K562 (cell line): ENCODE results near the gene PHYHD1. TPM values are rescaled to one million over a fixed set of nuclear protein-coding genes. Genes with fewer than 3 reads are reported as not detected.
A peak's percentile ranks its signal among the peaks of the same experiment; 100 is the strongest.

Source experiments
- ATAC-seq: fragments of 200-7000 bp; cut with Tn5 transposase; 3 replicates; pipeline ENCODE4 v1.9.1; 2020; ENCODE audit warnings: moderate library complexity
- BruUV-seq: library from RNA; stranded (reverse); fragments of 400-500 nt; replicated peaks from 2 replicates; lab custom pipeline; 2021; lab: Mats Ljungman, UMichigan
- CTCF ChIA-PET: fragments of 300-600 bp; formaldehyde crosslinking; extraction: SDS; loops from one replicate; lab custom pipeline; 2021; ENCODE audit warnings: low intra/inter-chr PET ratio; lab: Yijun Ruan, JAX
- POLR2A ChIA-PET: fragments of 300-600, 350-650 bp; sonication (Branson Sonifier 250); formaldehyde crosslinking; extraction: SDS; loops from one replicate; lab custom pipeline; 2021; ENCODE audit warnings: antibody characterized with exemption, inconsistent platforms; lab: Yijun Ruan, JAX
- DNase-seq, 4 experiments: peaks; one replicate each; pipeline versions ENCODE4 v3.0.0 to v3.0.0-alpha.2; 2011 to 2018; ENCODE audit warnings: low spot score in 3 of 4, mixed read lengths in 3 of 4; ENCODE audit errors: extremely low read depth in 1 of 4
- FAIRE-seq: peaks from 2 replicates; lab custom pipeline; 2011; peaks lifted over from hg19 to GRCh38; lab: Jason Lieb, UNC
- H2AFZ ChIP-seq: 2 replicates; pipeline ENCODE4 v1.6.0; 2011; ENCODE audit warnings: low read depth, low read length, control low read depth, inconsistent platforms
- H3K27ac ChIP-seq: fragments of 200-600 bp; 3 replicates; pipeline ENCODE4 v1.8.0; 2011; ENCODE audit warnings: low read depth, mild to moderate bottlenecking, control low read depth, inconsistent platforms, low read length, moderate library complexity, mixed read lengths; ENCODE audit errors: extremely low read depth
- H3K27me3 ChIP-seq, 2 experiments: fragments of 300-600 bp in 1 of 2; 2 replicates in 1 of 2; 3 replicates in 1 of 2; pipeline versions ENCODE4 v1.6.0 to v1.8.0; 2011; ENCODE audit warnings: inconsistent platforms in 2 of 2, low read length in 2 of 2, mild to moderate bottlenecking in 1 of 2, mixed read lengths in 1 of 2, moderate library complexity in 1 of 2; ENCODE audit not compliant: control insufficient read depth in 2 of 2, insufficient read depth in 2 of 2
- H3K36me3 ChIP-seq: fragments of 300-600 bp; 3 replicates; pipeline ENCODE4 v1.8.0; 2011; ENCODE audit warnings: mild to moderate bottlenecking, low read length, inconsistent platforms; ENCODE audit not compliant: control insufficient read depth, insufficient read depth
- H3K4me1 ChIP-seq, 2 experiments: fragments of 200-600 bp in 1 of 2; replicated peaks in 1 of 2; 2 replicates in 1 of 2; 3 replicates in 1 of 2; pipeline versions ENCODE4 v1.5.1 to v1.8.0; 2011; ENCODE audit warnings: inconsistent platforms in 2 of 2, low read length in 2 of 2, mild to moderate bottlenecking in 1 of 2, mixed read lengths in 1 of 2, moderate library complexity in 1 of 2; ENCODE audit not compliant: control insufficient read depth in 2 of 2, insufficient read depth in 2 of 2
- H3K4me2 ChIP-seq: 2 replicates; pipeline ENCODE4 v1.6.1; 2011; ENCODE audit warnings: low read length, control low read depth, inconsistent platforms, mixed read lengths; ENCODE audit not compliant: insufficient read depth
- H3K4me3 ChIP-seq: fragments of 200-600 bp; sonication (generic), shearing (Covaris generic); 2 replicates; pipeline ENCODE4 v1.5.1; 2016; ENCODE audit warnings: control low read depth, inconsistent platforms
- H3K79me2 ChIP-seq: fragments of 200-600 bp; 3 replicates; pipeline ENCODE4 v1.8.0; 2011; ENCODE audit warnings: low read length, inconsistent platforms; ENCODE audit not compliant: control insufficient read depth, insufficient read depth
- H3K9ac ChIP-seq, 2 experiments: 2 replicates each; pipeline versions ENCODE4 v1.6.0 to v1.6.1; 2011; ENCODE audit warnings: low read depth in 2 of 2, low read length in 2 of 2, control low read depth in 1 of 2, inconsistent platforms in 1 of 2, mild to moderate bottlenecking in 1 of 2, mixed read lengths in 1 of 2; ENCODE audit not compliant: insufficient read depth in 1 of 2
- H3K9me1 ChIP-seq: one replicate; pipeline ENCODE4 v1.6.0; 2011; ENCODE audit warnings: inconsistent platforms, mild to moderate bottlenecking, low read length, moderate library complexity; ENCODE audit not compliant: control insufficient read depth, insufficient read depth
- H3K9me3 ChIP-seq: replicated peaks from 2 replicates; pipeline ENCODE4 v1.5.1; 2011; ENCODE audit warnings: low read depth, low read length, inconsistent platforms; ENCODE audit not compliant: control insufficient read depth, insufficient read depth
- H4K20me1 ChIP-seq: replicated peaks from 2 replicates; pipeline ENCODE4 v1.6.1; 2011; ENCODE audit warnings: low read length, inconsistent platforms, mixed read lengths; ENCODE audit not compliant: control insufficient read depth, insufficient read depth
- KAT8 ChIP-seq: fragments of 450-650 bp; IDR thresholded peaks from 2 replicates; pipeline ENCODE4 v1.6.1; 2016; ENCODE audit warnings: low read depth, mild to moderate bottlenecking
- RAD21 ChIP-seq, 2 experiments: fragments of 250-450 bp in 1 of 2; fragments of 450-650 bp in 1 of 2; sonication (Bioruptor Pico) in 1 of 2; formaldehyde crosslinking in 1 of 2; IDR thresholded peaks in 1 of 2; conservative IDR thresholded peaks in 1 of 2; 2 replicates each; pipeline versions ENCODE4 v1.4.0 to v1.8.0; 2020 to 2022; ENCODE audit warnings: mild to moderate bottlenecking in 2 of 2, moderate library complexity in 1 of 2
- ZNF239 ChIP-seq: fragments of 250-450 bp; sonication (Bioruptor Pico); IDR thresholded peaks from 2 replicates; pipeline ENCODE4 v1.4.0; 2020; ENCODE audit warnings: mild to moderate bottlenecking
- WGBS: fragments of 100-300 bp; shearing (Covaris generic); methylation state at CpG from one replicate; pipeline ENCODE4 v1.1.6; 2016; ENCODE audit warnings: low coverage, mixed read lengths; ENCODE audit not compliant: insufficient coverage; ENCODE audit errors: missing lambda C conversion rate; 5-methylcytosine and 5-hydroxymethylcytosine counted together
- in situ Hi-C: fragments of 300-500 bp; cut with MboI; formaldehyde crosslinking; loops from 4 replicates; pipeline ENCODE4 v1.15.0; 2018; ENCODE audit warnings: inconsistent platforms, mixed read lengths
- intact Hi-C: fragments of 100-400 bp; cut with micrococcal nuclease; formaldehyde crosslinking; loops from 2 replicates; pipeline ENCODE4 v1.14.2; 2022
- polyA plus RNA-seq, 8 experiments: library from polyadenylated mRNA; depleted of rRNA in 4 of 8; stranded (reverse) in 5 of 8; unstranded in 3 of 8; fragments of >200 nt; fragmentation: Nextera tagmentation in 2 of 8; fragmentation: Illumina TruSeq in 1 of 8; extraction: Ambion mirVana in 2 of 8; extraction: Trizol in 1 of 8; gene quantifications; 2 replicates each; pipeline versions ENCODE4 v1.2.1 to v1.2.3, GENCODE V29; 2011 to 2014; ENCODE audit warnings: inconsistent platforms in 1 of 8, missing spikeins in 1 of 8
- total RNA-seq, 7 experiments: library from RNA; depleted of rRNA in 6 of 7; stranded (reverse); fragments of >200 nt in 6 of 7; fragmentation: Illumina TruSeq in 2 of 7; extraction: Trizol in 2 of 7; gene quantifications; 2 replicates each; pipeline versions ENCODE4 v1.2.1 to v1.2.3, GENCODE V29; 2011 to 2021; ENCODE audit warnings: low replicate concordance in 1 of 7
- TF ChIP-seq, protein P1 (sequence below): fragments of 450-650 bp; IDR thresholded peaks from 2 replicates; pipeline ENCODE4 v1.6.1; 2016; ENCODE audit warnings: missing biosample characterization, missing genetic modification characterization

Gene PHYHD1
- total and polyA plus RNA-seq, 9 of the 15 experiments (the other 6 are each of a cell fraction or from before 2014, with no cell fraction given) = 0.36 to 1.3 (median 0.80) TPM

DNA sequence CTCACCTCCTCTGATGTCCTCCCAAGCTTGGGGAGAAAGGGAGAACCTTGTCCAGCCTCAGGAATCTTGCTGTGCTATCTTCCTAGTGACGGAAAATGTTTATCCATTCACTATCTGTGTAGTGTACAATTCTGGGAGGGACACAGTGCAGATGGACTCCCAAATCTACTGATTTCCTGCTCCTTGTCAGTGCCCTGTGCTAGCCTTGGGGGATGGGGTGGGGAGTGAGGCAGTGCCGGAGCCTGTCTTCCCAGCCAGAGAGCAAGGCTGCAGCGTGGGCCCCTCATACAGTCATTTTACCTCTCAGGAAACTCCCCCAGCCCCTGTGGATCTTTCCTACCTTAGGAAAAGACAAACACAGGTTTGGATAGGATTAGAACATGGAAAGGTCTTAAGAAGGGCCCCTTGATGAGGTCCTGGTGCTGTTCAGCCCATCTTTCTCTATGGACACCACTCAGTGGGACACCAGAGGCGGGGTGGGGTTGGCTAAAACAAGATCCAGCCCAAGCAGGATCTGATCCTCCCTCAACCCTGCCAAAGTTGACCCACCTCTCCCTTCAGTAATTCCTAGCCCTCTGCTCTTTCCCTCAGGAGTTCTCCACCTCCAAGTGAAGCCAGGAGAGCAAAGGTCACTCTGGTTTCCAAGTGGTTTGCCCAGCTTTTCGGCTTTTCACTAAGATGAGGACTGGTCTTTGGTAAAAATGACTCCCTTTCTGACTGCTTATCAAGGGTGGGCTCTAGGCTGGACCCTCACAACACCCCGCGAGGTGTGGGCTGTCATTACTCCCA, 23.2 kb downstream of the PHYHD1 start:
- Histone ChIP-seq H3K36me3 (peaks cover 15% of the 10 kb centered on the region; the same call in 2 of the 3 replicates), H3K27ac (no peak overlapping the region), H3K4me3 (no peak overlapping the region), H3K9me3 (no peaks in the 10 kb centered on the region), H2AFZ (no peak overlapping the region), H3K4me1 (peaks cover 25 to 55% of the 10 kb centered on the region in 2 experiments), H3K79me2 (peaks cover 33% of the 10 kb centered on the region), H3K9me1 (no peaks in the 10 kb centered on the region), H3K9ac (peak overlapping the region; percentile 11 to 77; a peak in 3 of 4 replicates), H3K4me2 (no peak overlapping the region), H3K27me3 (no peaks in the 10 kb centered on the region), H4K20me1 (no peaks in the 10 kb centered on the region)
- DNase-seq (no peak), ATAC-seq (no peak), FAIRE-seq (peak; percentile 59)
- no peak for TF ChIP-seq RAD21 (CRISPR knock-in tag; conservative IDR thresholded peaks at IDR 0.05 in 1 of 2, IDR thresholded peaks at IDR 0.05 in 1 of 2)
- TF ChIP-seq ZNF239 = peak; percentile 73; the same call in 1 of the 2 replicates
- TF ChIP-seq KAT8 = no peak
- TF ChIP-seq, protein P1, sequence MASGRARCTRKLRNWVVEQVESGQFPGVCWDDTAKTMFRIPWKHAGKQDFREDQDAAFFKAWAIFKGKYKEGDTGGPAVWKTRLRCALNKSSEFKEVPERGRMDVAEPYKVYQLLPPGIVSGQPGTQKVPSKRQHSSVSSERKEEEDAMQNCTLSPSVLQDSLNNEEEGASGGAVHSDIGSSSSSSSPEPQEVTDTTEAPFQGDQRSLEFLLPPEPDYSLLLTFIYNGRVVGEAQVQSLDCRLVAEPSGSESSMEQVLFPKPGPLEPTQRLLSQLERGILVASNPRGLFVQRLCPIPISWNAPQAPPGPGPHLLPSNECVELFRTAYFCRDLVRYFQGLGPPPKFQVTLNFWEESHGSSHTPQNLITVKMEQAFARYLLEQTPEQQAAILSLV (tag) = no peak
- ChIA-PET POLR2A (interaction anchor here (0.6 to 1.4 kb wide), 3 partner anchors 10 to 255 kb away, joined by 3 to 6 read pairs (median 3); partner anchors contain the start of gene SET), CTCF (no interaction called here)
- WGBS = 55% methylated on average over 7 of the region's 7 CpGs
- in situ Hi-C loops (no loop called here), intact Hi-C loops (no loop called here)
- BruUV-seq = TSS peak; percentile 15
